TTC549 (cell line): ENCODE measurements around the gene VPS51.

Experiments
- FAIRE-seq: peaks from 2 replicates; lab custom pipeline; 2012; peaks lifted over from hg19 to GRCh38; lab: Jason Lieb, UNC

The VPS51 gene

GRCh38 chr11:65120831-65121230 is 24.8 kb downstream of the VPS51 start:
- FAIRE-seq: no peak

- no peak for FAIRE-seq
Observed at GRCh38 chr11:65121447-65121864, 25.4 kb downstream of the VPS51 start.

GRCh38 chr11:65121865-65122696 is 26.1 kb downstream of the VPS51 start, which contains the start of the genes FAU and MRPL49:
FAU (minus strand) TSS chr11:65122134; CDS start chr11:65121813, 321 bp downstream.
MRPL49 (plus strand) TSS chr11:65122321; CDS start chr11:65122347, 26 bp downstream.
- peak; percentile 80 for FAIRE-seq

GRCh38 chr11:65124480-65125196 is 28.6 kb downstream of the VPS51 start:
- FAIRE-seq: no peak

- FAIRE-seq: no peak
Observed at GRCh38 chr11:65125197-65126056, 29.4 kb downstream of the VPS51 start.

GRCh38 chr11:65126624-65127274 is 30.7 kb downstream of the VPS51 start:
- no peak for FAIRE-seq

- FAIRE-seq: no peak
Observed at GRCh38 chr11:65127473-65128181, 31.6 kb downstream of the VPS51 start.

GRCh38 chr11:65128182-65129145 is 32.5 kb downstream of the VPS51 start:
- FAIRE-seq: no peak

- no peak for FAIRE-seq
Observed at GRCh38 chr11:65129649-65130441, 33.8 kb downstream of the VPS51 start.

- FAIRE-seq: no peak
Observed at GRCh38 chr11:65130631-65131416, 34.8 kb downstream of the VPS51 start.

GRCh38 chr11:65131417-65131776 is 35.4 kb downstream of the VPS51 start:
- no peak for FAIRE-seq

GRCh38 chr11:65131895-65132237 is 35.9 kb downstream of the VPS51 start:
- no peak for FAIRE-seq

- no peak for FAIRE-seq
Observed at GRCh38 chr11:65132238-65132987, 36.4 kb downstream of the VPS51 start.

- FAIRE-seq: no peak
Observed at GRCh38 chr11:65132988-65133700, 37.1 kb downstream of the VPS51 start.

GRCh38 chr11:65133724-65134123 is 37.7 kb downstream of the VPS51 start:
- FAIRE-seq: no peak

GRCh38 chr11:65134240-65134951 is 38.4 kb downstream of the VPS51 start, which contains the start of gene SYVN1:
SYVN1 (minus strand) TSS chr11:65134519; CDS start chr11:65133601, 918 bp downstream.
- no peak for FAIRE-seq
